TTC549 (cell line): ENCODE data around the gene LAMA3.

Experiments
- FAIRE-seq: peaks from 2 replicates; lab custom pipeline; 2012; peaks lifted over from hg19 to GRCh38; lab: Jason Lieb, UNC

LAMA3 gene

DNA sequence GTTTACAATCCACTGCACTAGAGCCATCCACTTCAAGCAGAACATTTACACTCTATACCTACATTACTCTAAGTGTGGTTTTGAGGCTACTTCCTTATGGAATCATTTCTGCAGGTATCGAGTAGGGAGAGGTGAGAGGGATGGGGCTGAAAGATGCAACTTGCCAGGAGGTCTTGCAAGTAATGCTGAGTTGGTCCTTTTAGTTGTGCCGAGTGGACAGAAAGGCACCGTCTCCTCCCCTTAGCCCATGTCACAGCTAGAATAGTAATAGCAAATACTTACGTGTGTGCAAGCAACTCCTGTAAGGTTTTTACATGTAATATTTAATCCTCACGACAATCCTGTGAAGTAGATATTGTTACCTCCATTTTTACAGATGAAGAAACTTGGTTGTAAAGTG lies 166.5 kb downstream of the LAMA3 start:
- no peak for FAIRE-seq

DNA sequence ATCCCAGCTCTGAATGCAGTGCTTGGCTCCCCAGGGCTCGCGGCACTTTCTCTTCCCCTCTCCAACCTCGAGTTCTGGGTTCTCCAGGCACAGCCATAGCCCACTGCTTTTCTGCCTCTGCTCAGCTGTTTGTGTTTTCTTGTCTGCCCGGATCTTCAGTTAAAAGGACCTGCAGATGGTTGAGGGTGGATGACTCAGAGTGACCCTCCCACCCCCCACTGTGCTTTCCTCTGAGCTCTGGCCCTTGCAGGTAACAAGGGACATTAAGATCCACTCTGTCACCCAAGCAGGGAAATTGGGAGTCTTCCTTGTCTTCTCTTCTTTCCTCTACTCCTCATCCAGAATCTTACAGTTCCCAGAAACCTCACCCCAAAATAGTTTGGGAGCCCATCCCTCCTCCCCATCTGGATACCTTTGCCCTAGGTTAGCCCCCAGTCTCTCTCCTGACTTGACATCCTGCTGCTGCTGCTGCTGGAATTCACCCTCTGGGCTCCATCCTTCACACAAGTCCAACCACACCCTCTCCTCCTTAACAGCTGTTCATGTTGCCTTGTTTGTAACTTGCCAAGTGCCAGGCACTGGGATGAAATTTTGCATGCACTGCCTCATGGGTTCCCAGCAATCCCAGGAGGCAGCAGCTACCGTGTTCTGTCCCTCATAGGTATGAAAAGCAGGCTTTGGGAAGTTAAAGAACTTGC lies 167.4 kb downstream of the LAMA3 start:
- no peak for FAIRE-seq

DNA sequence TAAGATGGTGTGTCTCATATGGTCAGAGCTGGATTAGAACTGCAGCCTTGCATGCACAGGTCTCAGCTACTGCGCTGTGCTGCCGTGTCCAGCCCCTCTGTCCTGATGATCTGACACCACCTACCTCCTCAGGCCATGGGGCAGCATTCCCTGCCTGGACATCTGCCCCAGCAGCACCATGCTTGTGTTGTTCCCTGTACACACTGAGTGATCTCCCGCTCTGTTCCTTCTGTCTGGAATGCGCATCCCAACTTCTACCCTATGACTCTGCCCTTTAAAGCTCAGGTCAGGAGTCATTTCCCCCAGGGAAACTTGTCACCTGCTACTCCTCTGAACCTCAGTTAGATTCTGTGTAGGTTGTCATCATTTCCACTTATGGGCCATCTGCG lies 167.9 kb downstream of the LAMA3 start:
- FAIRE-seq, result no peak

DNA sequence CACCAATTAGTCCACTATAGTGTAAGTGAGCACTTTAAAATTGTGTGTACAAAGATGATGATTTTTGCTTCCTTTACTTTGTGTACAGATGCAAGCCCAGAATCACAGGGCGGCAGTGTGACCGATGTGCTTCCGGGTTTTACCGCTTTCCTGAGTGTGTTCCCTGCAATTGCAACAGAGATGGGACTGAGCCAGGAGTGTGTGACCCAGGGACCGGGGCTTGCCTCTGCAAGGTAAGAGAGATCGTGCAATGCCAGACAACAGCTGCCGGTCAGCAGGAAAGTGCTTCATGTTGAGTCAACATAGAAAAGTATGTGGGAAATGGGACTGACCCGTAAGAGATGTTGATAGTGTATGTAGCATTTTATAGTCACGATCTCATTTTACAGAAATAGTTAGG lies 168.5 kb downstream of the LAMA3 start:
- FAIRE-seq, result no peak

- no peak for FAIRE-seq
These were observed 170.4 kb downstream of the LAMA3 start for GRCh38 chr18:23859466-23860336.

- no peak for FAIRE-seq
These were observed 172.1 kb downstream of the LAMA3 start for GRCh38 chr18:23861326-23861725.

- no peak for FAIRE-seq
These were observed 172.7 kb downstream of the LAMA3 start for GRCh38 chr18:23861805-23862470.

- no peak for FAIRE-seq
These were observed 175.4 kb downstream of the LAMA3 start for GRCh38 chr18:23864624-23865023.

DNA sequence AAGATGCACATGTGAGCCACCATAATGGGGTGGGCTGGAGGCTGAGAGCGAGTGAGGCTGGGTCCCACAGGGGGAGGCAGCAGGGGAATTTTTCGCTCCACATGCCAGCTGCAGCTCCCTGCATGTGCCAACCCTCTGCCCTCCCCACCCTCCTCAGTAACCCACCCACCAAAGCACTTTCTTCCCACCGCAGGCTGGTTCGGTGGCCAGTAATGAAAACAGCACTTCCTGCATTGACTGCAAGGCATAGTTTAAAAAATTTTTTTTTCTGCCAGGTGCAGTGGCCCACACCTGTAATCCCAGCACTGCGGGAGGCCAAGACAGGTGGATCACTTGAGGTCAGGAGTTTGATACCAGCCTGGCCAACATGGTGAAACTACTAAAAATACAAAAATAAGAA lies 177.8 kb downstream of the LAMA3 start:
- no peak for FAIRE-seq

- no peak for FAIRE-seq
These were observed 179.0 kb downstream of the LAMA3 start for GRCh38 chr18:23868136-23868785.

- no peak for FAIRE-seq
These were observed 181.6 kb downstream of the LAMA3 start for GRCh38 chr18:23870676-23871380.

DNA sequence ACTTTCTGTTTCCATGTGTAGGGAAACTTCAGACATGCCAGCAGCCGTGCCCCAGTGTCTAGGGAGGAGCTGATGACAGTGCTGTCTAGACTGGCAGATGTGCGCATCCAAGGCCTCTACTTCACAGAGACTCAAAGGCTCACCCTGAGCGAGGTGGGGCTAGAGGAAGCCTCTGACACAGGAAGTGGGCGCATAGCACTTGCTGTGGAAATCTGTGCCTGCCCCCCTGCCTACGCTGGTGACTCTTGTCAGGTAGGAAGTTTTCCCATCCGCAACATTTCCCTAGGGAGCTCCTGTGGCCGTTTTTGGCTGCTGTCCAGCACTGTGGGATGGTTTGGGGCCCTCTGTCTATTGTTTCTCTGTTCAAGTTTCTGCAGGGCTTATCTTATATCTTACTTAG lies 182.2 kb downstream of the LAMA3 start:
- no peak for FAIRE-seq

- no peak for FAIRE-seq
These were observed 183.7 kb downstream of the LAMA3 start for GRCh38 chr18:23872701-23873550.

- no peak for FAIRE-seq
These were observed 187.0 kb downstream of the LAMA3 start for GRCh38 chr18:23875966-23876895.

DNA sequence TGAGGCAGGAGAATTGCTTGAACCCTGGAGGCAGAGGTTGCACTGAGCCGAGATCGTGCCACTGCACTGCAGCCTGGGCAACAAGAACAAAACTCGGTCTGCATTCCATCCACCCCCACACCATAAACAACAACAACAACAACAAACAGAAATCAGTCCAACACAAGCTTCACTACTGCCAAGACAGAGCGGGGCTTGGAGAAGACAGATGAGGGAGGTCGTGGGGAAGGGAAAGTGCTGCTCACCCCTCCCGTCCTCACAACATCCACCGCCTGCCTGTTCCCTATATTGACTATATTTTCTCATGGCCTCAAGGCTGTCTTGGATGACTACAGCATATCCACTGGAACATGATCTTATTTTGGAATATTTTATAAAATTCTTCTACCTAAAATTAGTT lies 187.7 kb downstream of the LAMA3 start:
- no peak for FAIRE-seq

DNA sequence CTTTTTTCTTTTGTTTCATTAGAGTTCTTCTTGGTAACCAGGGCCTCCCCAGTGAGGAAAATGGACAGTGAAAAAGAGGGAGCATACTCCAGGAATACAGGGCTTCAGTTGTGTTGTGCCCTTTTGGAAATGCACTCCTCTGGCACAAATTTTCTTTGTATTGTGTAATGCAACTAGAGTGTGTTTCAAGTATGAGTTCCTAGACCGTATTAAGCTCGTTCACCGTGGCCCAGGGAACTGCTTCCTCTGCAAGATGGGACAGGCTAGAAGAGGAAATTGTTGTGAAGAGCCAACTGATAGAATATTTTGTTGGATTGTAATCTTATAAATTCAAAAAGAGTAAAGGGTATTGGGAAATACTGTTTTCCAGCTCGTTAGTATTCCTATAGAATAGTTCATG lies 188.1 kb downstream of the LAMA3 start:
- no peak for FAIRE-seq

DNA sequence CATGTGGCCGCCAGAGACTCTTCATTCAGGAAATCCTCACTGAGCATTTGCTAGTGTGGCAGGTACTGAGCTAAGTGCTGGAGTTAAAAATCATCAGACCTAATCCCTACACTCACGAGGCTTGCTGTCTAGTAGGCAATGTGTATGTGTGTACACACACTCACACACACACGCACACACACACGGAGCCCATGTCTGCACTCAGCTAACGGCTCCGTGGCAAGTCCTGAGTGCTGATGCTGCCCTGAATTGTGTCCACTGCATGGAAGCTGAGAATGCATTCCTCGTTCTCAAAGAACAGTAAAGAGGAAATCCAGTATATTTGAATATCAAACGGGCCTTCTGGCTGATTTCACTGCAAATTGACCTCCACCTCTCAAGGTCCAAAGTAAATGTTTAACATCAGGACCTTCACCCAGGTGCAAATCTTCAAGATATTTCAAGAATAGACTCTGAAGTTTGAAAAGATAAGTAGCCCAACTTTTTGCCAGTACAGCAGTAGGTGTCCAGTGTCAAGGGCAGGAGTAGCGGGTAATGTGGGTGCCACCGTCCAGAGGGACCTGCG lies 189.2 kb downstream of the LAMA3 start:
- FAIRE-seq, result no peak

GRCh38 chr18:23879126-23879525 lies 189.9 kb downstream of the LAMA3 start:
- FAIRE-seq, result no peak

GRCh38 chr18:23879544-23879943 lies 190.3 kb downstream of the LAMA3 start:
- no peak for FAIRE-seq
